RKO (cell line): ENCODE data around the gene ACSS1.
A peak's percentile ranks its signal among the peaks of the same experiment; 100 is the strongest.
"Not testable (repeated sequence)": the region's sequence is repeated elsewhere in the genome, so short reads cannot be mapped to it uniquely, and the experiment has no call there.

Experiments
- DNase-seq: peaks from one replicate; pipeline ENCODE4 v3.0.0-alpha.2; 2016; ENCODE audit warnings: low spot score

The ACSS1 gene

DNA sequence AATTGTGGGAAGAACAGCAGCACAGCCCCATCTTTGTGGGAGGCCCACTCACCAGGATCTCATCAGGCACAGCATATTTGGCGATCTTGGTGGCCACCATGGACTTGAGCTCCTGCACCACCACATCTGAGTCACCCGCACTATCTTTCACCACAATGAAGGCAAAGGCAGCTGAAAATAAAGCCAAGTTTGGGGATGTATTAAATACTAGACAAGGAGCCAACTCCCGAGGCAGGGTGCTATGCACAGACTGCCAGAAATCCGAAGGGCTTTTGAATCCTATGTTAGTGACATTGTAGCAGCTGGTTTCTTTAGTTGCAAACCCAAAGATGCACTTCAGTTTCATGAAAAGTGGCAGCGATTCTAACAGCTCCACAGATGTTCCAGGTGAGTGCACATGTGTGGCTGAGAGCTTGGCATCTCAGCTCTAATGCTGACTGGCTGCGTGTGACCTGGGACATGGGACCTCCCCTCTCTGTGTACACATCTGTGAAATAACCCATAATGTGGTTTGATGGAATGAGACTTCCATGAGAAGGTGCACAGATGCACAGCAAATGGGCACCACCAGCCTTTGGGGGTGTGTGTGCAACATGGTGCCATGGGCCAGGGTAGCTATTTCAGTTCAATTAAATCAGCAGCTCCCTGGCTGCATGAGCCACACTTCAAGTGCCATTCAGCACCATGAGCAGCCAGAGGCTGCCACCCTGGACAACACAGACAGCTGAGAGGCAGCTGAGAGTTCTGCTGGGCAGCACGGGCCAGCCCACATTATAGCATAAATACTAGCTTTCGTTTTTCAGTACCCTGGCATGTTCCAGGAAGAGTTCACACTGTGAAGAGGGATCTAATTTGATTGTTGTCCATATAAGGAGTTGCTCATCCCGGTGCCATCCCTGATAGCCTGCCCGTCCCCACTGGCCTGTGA, 48.5 kb downstream of the ACSS1 start:
- no peak for DNase-seq

DNA sequence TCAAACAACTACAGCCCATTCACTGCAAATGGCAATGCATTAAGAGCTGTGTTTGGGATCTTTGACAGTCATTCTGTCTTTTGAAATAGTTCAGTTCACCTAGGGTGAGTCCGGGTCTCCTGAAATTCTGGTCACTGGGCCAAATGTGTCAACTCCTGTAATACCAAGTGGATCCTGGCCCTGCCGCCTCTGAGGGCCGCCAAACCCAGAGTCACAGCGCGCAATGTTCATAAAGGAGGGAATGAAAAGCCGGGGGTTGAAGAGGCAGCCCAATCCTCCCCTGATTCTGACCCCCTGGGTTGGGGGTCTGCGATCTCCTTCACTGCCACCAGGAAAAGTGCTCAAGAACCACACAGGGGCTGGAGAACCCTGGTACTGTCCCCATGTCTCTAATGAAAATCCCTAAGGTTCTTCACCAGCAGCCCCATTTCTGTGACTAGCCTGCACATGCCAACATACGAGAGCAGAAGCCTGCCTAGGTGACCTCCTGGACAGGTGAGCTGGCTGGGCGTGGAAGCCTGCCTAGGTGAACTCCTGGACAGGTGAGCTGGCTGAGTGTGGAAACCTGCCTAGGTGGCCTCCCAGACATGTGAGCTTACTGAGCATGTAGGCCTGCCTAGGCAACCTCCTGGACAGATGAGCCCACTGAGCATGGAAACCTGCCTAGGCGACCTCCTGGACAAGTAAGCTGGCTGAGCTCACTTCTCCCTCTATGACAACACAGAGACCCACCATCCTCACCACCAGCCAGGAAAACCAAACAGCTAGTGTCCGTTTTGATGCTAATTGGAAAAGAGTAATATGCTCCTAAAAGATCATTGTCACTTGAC, 49.3 kb downstream of the ACSS1 start:
- DNase-seq, result no peak

- no peak for DNase-seq
Observed at GRCh38 chr20:25007491-25008305, 50.2 kb downstream of the ACSS1 start.

- DNase-seq, result no peak
Observed at GRCh38 chr20:25006431-25007167, 51.3 kb downstream of the ACSS1 start.

- DNase-seq, result no peak
Observed at GRCh38 chr20:25005661-25006060, 52.3 kb downstream of the ACSS1 start.

GRCh38 chr20:25005220-25005619, 52.7 kb downstream of the ACSS1 start:
- no peak for DNase-seq

DNA sequence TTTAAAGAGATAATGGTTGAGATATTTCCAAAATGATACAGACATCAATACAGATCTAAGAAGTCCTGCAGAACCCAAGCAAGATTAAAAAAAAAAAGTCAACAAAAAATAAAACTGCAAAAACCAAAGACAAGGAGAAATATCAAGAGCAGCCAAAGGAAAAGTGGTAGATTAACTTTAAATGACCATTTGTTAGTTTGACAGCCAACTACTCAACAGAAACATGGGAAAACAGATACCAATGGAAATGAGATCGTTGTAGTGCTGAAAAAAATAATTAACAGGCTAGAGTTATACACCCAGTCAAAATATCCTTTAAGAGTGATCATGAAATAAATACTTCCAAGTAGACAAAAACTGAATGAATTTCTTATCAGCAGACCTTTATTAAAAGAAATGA, 54.9 kb downstream of the ACSS1 start:
- DNase-seq, result no peak

GRCh38 chr20:25001323-25001722, 56.6 kb downstream of the ACSS1 start:
- DNase-seq, result not testable (repeated sequence)

GRCh38 chr20:25000268-25000801, 57.6 kb downstream of the ACSS1 start:
- DNase-seq, result peak; percentile 78

- no peak for DNase-seq
Observed at GRCh38 chr20:24999568-24999967, 58.4 kb downstream of the ACSS1 start.

GRCh38 chr20:24998631-24999445, 59.1 kb downstream of the ACSS1 start:
- DNase-seq, result no peak

GRCh38 chr20:24998121-24998520, 59.8 kb downstream of the ACSS1 start:
- no peak for DNase-seq

DNA sequence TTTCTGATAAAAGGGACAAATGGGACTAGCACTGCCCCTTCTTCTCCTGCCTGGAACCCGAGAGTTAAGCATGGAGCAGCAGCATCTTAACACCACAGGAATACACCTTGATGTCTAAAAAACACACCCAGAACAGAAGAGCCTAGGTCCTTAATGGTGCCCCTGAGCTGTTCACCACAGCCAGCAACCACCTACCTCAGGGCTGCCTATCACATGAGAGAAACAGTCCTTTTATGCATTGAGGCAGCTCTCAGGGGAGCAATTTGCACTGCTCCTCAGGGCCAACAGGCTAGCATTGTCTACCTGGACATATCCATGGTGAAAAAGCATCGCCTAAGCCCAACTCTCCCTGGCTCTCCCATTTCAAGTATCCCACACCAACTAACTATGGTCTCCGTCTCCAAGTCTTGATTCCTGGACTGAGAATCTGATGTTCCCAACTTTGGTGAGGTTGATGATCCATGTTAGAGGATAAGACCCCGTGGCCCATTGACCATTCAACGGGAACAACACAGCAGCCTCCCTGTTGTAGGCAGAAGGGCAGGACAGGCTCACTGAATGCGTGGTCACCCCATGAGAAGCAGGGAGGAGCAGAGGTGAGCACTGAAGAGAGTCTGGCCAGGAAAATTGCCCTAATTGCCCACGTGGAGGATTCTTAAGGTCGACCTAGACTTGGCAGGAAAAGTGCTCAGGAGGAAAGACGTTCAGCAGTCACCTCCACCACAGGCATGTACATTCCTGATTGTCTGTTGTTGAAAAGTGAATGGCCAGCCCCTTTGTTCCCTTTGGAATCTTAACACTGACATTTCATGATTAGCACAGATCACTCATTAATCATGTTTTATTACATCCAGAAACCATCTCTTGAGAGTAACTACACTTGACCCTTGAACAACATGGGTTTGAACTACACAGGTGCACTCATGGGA, 61.2 kb downstream of the ACSS1 start:
- no peak for DNase-seq

DNA sequence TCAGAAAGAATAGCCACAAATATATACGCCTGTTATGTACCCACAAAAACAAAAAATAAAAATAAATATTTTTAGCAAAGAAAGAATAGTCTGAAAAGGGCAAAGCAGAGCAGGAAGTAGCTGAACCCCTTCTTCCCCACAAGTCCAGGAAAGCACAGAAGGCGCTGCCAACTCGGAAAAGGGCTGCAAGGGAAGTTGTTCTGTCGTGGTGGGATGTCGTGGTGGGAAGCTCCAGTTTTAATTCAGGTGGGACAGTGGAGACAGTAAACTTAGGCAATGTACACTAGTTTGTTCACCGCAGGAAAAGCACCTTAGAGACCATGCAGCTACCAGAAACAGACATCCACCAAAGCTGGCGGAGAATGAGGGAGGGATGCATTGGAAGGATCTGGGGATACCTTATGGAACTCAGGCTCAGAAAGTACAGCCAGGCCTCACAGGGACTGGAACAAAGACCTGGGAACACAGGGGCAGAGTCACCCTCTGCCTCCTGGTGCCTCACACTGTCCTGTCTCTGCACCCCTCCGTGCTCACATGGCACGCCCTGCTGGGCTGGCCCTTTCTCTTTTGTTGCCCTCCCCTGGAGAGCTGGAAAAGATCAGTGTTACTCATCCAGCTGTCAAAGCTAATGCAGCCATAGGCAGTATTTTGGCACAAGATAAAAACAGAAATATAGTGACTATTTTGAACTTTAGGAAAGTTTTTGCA, 62.0 kb downstream of the ACSS1 start:
- DNase-seq, result peak; percentile 26

GRCh38 chr20:24994470-24995368, 63.2 kb downstream of the ACSS1 start:
- peak; percentile 84 for DNase-seq

DNA sequence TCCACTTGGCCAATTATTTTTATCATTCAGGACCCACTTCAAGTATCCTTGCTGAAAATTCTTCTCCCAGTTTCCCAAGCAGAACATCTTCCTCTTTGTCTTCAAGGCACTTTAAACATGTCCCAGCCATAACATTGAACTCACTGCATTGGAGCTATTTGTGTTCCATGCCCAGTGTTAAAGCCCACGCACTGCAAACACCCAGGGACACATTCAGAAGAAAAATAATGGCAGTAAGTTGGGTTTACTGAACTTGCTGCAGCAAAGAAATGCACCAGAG, 63.8 kb downstream of the ACSS1 start:
- DNase-seq, result no peak

- peak; percentile 85 for DNase-seq
Observed at GRCh38 chr20:24993337-24994185, 64.4 kb downstream of the ACSS1 start.
